ENCODE measurements around the gene COX7A2L. TPM values are rescaled to one million over a fixed set of nuclear protein-coding genes. Genes with fewer than 3 reads are reported as not detected.

Gene COX7A2L
- total and polyA plus RNA-seq, 2 of the 8 experiments (the other 6 are each of a cell fraction or from before 2014, with no cell fraction given): 85.6 to 114 TPM

DNA sequence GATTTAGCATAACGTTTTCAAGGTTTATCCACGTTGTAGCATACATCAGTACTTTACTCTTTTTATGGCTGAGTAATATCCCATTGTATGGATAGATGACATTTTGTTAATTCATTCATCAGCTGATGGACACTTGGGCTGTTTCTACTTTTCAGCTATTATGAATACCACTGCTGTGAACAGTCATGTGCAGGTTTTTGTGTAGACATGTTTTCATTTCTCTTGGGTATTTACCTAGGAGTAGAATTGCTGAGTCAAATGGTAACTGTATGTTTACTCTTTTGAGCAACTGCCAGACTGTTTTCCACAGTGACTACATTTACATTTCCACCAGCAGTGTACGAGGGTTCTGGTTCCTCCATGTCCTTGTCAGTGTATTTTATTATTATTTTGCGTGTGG lies 33.9 kb downstream of the COX7A2L start:
- POLR2A ChIA-PET (ENCODE audit: partially characterized antibody): interaction anchor here (0.8 kb wide), 1 partner anchor 13 kb away, joined by 4 read pairs; no protein-coding TSS in a partner anchor
- H2BK5ac ChIP-seq (ENCODE audit: low read depth, low read length): no peak overlapping the region

More for the DNA sequence above, 33.9 kb downstream of the COX7A2L start:
- Histone ChIP-seq H3K9me3 (ENCODE audit: insufficient read depth in 2 of 2, low read depth in 1 of 2, low read length in 1 of 2) (no peaks in the 10 kb centered on the region), H2BK12ac (ENCODE audit: low read depth, low read length) (no peak overlapping the region), H2BK20ac (ENCODE audit: low read length) (no peak overlapping the region), H3K4me3 (ENCODE audit: extremely low read depth in 1 of 4, insufficient read depth in 2 of 4, low read depth in 3 of 4, low read length in 4 of 4) (no peak overlapping the region), H3K36me3 (ENCODE audit: control insufficient read depth in 2 of 4, insufficient read depth in 4 of 4, low read length in 3 of 4) (peaks cover 3 to 41% (median 25%) of the 10 kb centered on the region in 4 experiments; a peak in 7 of 8 replicates), H3K23ac (ENCODE audit: insufficient read length) (no peak overlapping the region), H2BK120ac (replicated peaks; ENCODE audit: low read depth, low read length) (no peak overlapping the region), H3K4me1 (replicated peaks in 1 of 4; ENCODE audit: control insufficient read depth in 3 of 4, insufficient read depth in 4 of 4, low read length in 3 of 4) (no peaks in the 10 kb centered on the region), H3K9ac (replicated peaks in 1 of 4; ENCODE audit: extremely low read depth in 1 of 4, low read depth in 3 of 4, low read length in 3 of 4) (no peak overlapping the region), H2AK5ac (ENCODE audit: low read depth, low read length) (no peak overlapping the region), H3K79me1 (ENCODE audit: low read depth, low read length) (no peaks in the 10 kb centered on the region), H3K79me2 (ENCODE audit: control insufficient read depth in 1 of 2, insufficient read depth in 2 of 2, low read length in 2 of 2) (no peaks in the 10 kb centered on the region), H3K23me2 (ENCODE audit: low read depth, low read length) (no peaks in the 10 kb centered on the region), H3K27me3 (replicated peaks in 1 of 4; ENCODE audit: control insufficient read depth in 3 of 4, extremely low read depth in 1 of 4, insufficient read depth in 3 of 4, low read length in 3 of 4) (no peaks in the 10 kb centered on the region), H3K14ac (ENCODE audit: insufficient read length) (no peak overlapping the region), H4K20me1 (replicated peaks in 1 of 2; ENCODE audit: control insufficient read depth in 1 of 2, insufficient read depth in 2 of 2, low read length in 2 of 2) (peaks cover 0 to 8% of the 10 kb centered on the region in 2 experiments), H2AFZ (ENCODE audit: low read length) (no peak overlapping the region), H4K5ac (ENCODE audit: insufficient read length, low read depth, low read length) (no peak overlapping the region), H3K56ac (replicated peaks; ENCODE audit: insufficient read length, low read depth, low read length) (no peak overlapping the region), H4K91ac (replicated peaks; ENCODE audit: insufficient read length, low read length) (no peak overlapping the region), H3K4me2 (ENCODE audit: insufficient read depth in 1 of 2, low read depth in 2 of 2, low read length in 2 of 2) (no peak overlapping the region), H3K18ac (ENCODE audit: extremely low read depth, low read length) (no peak overlapping the region), H3K27ac (ENCODE audit: low read depth, low read length) (no peak overlapping the region), H4K8ac (ENCODE audit: extremely low read depth, insufficient read depth, low read length) (no peak overlapping the region), H2BK15ac (ENCODE audit: low read length) (no peak overlapping the region), H3K4ac (replicated peaks; ENCODE audit: insufficient read length, low read depth, low read length) (no peak overlapping the region)
- CTCF ChIA-PET (ENCODE audit: partially characterized antibody): interaction anchor here (1.2 to 1.4 kb wide), 3 partner anchors 9 to 485 kb away, joined by 3 to 5 read pairs (median 3); no protein-coding TSS in a partner anchor
- 96% methylated on average over 4 of the region's 4 CpGs; no CpG with 5 or more reads in 1 of the 2 experiments for WGBS, 2 experiments (ENCODE audit: extremely low coverage in 1 of 2, insufficient coverage in 1 of 2, insufficient read length in 1 of 2, insufficient replicate concordance in 2 of 2, low coverage in 1 of 2, low lambda C conversion rate in 2 of 2, missing lambda C conversion rate in 1 of 2)
- FAIRE-seq: no peak
- TF ChIP-seq GTF2F1 (IDR thresholded peaks at IDR 0.05; ENCODE audit: borderline replicate concordance, low read depth, low read length) (no peak), GABPA (IDR thresholded peaks at IDR 0.05; ENCODE audit: borderline replicate concordance, insufficient read depth, low read length) (no peak), HDAC6 (IDR thresholded peaks at IDR 0.05; ENCODE audit: low read depth, low read length) (no peak)
- DNase-seq (ENCODE audit: low read depth in 1 of 2, low spot score in 2 of 2): no peak

All from H1 (cell line).